Measurements from ENCODE around the gene BIRC7.

Gene BIRC7

GRCh38 chr20:63284544-63284949 is 48.8 kb downstream of the BIRC7 start:
- no peak for DNase-seq

- no peak for DNase-seq
Observed at GRCh38 chr20:63284981-63285524, 49.3 kb downstream of the BIRC7 start.

GRCh38 chr20:63285636-63286615 is 50.2 kb downstream of the BIRC7 start:
- no peak for DNase-seq

- no peak for DNase-seq
Observed at GRCh38 chr20:63286781-63287696, 51.3 kb downstream of the BIRC7 start.

- DNase-seq = no peak
Observed at GRCh38 chr20:63287697-63288580, 52.2 kb downstream of the BIRC7 start.

DNA sequence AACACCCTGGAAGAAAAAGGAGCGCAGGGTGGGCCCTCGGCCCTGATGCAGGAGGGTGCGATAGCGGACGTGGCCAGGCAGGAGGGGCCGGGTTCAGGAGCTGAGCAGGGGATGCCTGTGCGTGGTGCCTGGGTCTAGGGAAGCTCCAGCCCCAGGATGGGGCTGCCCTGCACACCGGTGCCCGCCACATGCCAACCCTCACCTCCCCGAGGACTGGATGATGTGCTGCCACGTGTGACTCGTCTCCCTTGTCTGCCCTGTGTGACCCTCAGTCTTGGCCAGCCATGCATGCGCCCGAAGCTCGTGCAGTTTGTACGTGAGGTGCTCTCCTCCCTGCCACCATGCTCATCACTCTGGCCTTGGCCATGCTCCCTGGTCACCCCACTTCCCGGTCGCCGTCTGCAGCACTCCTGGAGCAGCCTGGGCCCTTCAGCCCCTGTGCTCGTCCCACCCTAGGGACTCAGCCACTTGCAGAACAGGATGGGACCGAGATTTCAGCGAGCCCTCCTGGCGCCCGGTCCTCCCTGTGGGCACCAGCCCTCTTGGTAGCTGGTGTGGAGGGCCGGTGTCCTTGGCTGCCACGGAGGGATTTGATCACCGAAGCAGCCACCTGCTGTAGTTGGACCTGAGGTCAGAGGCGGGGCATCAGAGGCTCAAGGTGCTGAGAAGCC is 53.0 kb downstream of the BIRC7 start:
- DNase-seq = no peak

- DNase-seq = no peak
Observed at GRCh38 chr20:63289311-63290135, 53.8 kb downstream of the BIRC7 start.
